ENCODE results near the gene CHAT.

The CHAT gene

DNA sequence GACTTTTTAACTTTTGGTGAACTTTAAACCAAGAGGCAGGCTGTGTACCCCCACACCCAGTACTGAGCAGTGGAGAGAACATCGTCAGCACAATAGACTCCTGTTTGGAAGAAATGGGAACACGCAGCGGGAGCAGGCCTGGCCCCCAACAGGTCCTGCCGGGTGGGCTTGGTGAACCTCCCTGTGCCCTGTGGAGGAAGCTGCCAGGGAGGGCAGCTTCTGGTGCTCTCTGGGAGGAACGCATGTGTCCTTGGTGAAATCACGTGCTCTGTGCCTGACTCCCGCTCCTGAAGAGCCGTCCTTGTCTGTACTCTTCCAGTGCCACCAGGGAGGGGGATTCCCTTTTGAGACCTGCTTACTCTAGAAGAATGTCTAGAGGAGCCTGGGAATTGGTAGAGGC is 31.6 kb downstream of the CHAT start:
- no peak for TF ChIP-seq GLIS3 (CRISPR knock-in tag; IDR thresholded peaks at IDR 0.05)
- TF ChIP-seq, protein P1, sequence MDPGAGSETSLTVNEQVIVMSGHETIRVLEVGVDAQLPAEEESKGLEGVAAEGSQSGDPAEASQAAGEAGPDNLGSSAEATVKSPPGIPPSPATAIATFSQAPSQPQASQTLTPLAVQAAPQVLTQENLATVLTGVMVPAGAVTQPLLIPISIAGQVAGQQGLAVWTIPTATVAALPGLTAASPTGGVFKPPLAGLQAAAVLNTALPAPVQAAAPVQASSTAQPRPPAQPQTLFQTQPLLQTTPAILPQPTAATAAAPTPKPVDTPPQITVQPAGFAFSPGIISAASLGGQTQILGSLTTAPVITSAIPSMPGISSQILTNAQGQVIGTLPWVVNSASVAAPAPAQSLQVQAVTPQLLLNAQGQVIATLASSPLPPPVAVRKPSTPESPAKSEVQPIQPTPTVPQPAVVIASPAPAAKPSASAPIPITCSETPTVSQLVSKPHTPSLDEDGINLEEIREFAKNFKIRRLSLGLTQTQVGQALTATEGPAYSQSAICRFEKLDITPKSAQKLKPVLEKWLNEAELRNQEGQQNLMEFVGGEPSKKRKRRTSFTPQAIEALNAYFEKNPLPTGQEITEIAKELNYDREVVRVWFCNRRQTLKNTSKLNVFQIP (CRISPR knock-in tag; IDR thresholded peaks at IDR 0.05; ENCODE audit: borderline replicate concordance, low read depth): no peak
- no peak for TF ChIP-seq TOX (CRISPR knock-in tag; IDR thresholded peaks at IDR 0.05; ENCODE audit: borderline replicate concordance)
- TF ChIP-seq ISL1 (CRISPR knock-in tag; IDR thresholded peaks at IDR 0.05): no peak
- TF ChIP-seq ZNF565 (CRISPR knock-in tag; conservative IDR thresholded peaks at IDR 0.05; ENCODE audit: low read depth): no peak
- TF ChIP-seq, protein P2, sequence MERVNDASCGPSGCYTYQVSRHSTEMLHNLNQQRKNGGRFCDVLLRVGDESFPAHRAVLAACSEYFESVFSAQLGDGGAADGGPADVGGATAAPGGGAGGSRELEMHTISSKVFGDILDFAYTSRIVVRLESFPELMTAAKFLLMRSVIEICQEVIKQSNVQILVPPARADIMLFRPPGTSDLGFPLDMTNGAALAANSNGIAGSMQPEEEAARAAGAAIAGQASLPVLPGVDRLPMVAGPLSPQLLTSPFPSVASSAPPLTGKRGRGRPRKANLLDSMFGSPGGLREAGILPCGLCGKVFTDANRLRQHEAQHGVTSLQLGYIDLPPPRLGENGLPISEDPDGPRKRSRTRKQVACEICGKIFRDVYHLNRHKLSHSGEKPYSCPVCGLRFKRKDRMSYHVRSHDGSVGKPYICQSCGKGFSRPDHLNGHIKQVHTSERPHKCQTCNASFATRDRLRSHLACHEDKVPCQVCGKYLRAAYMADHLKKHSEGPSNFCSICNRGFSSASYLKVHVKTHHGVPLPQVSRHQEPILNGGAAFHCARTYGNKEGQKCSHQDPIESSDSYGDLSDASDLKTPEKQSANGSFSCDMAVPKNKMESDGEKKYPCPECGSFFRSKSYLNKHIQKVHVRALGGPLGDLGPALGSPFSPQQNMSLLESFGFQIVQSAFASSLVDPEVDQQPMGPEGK (CRISPR knock-in tag; IDR thresholded peaks at IDR 0.05; ENCODE audit: borderline replicate concordance): no peak
- no peak for TF ChIP-seq OSR1 (CRISPR knock-in tag; IDR thresholded peaks at IDR 0.05)
- no peak for TF ChIP-seq ZNF8 (CRISPR knock-in tag; IDR thresholded peaks at IDR 0.05)
- TF ChIP-seq ZFP3 (CRISPR knock-in tag; IDR thresholded peaks at IDR 0.05): no peak
- no peak for TF ChIP-seq CSDC2 (CRISPR knock-in tag; IDR thresholded peaks at IDR 0.05)
- TF ChIP-seq TCF4 (CRISPR knock-in tag; IDR thresholded peaks at IDR 0.05; ENCODE audit: borderline replicate concordance): no peak
- TF ChIP-seq RARB (CRISPR knock-in tag; IDR thresholded peaks at IDR 0.05): no peak
- no peak for TF ChIP-seq ZNF70 (CRISPR knock-in tag; IDR thresholded peaks at IDR 0.05)
- no peak for ATAC-seq

DNA sequence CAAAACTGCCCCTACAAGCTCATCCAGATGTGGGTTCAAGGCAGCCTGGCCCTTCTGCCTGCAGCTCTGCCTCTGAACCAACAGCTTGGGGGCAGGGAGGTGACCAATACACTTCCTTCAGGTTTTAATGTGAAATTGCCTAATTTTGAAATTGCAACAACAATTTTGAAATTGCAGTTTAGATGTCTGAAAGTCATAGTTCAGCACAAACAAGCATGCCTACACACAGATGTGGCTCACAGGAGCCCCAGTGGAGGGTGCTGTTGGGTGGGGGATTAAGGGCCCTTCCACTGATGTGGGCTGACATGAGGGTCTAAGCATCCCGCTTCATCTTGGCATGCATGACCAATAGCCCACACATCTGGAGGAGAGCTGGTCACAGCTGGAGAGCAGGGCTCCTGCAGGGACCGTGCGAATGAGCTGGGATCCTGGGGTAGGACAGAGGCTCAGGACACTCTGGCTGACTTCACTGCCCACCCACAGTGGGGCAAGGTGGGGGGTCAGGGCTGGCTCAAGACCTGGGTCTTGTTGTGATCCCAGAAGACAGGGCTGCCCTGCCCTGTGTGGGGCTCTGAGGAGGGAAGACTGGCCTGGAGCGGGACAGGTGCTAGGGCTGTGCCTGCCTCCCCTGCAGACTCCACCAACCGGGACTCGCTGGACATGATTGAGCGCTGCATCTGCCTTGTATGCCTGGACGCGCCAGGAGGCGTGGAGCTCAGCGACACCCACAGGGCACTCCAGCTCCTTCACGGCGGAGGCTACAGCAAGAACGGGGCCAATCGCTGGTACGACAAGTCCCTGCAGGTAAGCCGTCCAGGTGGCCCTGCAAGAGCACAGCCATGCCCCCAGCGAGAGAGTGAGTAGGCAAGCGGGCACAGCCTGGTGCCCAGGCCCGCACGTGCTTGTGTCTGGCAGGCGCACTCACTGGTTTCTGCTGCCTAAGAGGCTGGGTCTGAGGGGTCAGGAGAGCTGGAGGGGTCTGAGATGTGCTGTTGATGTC is 32.3 kb downstream of the CHAT start:
- no peak for ATAC-seq
- TF ChIP-seq CSDC2 (CRISPR knock-in tag; IDR thresholded peaks at IDR 0.05) (no peak), RARB (CRISPR knock-in tag; IDR thresholded peaks at IDR 0.05) (no peak), ZNF70 (CRISPR knock-in tag; IDR thresholded peaks at IDR 0.05) (no peak), TCF4 (CRISPR knock-in tag; IDR thresholded peaks at IDR 0.05; ENCODE audit: borderline replicate concordance) (no peak), ESRRG (CRISPR knock-in tag; IDR thresholded peaks at IDR 0.05) (no peak), ZFP3 (CRISPR knock-in tag; IDR thresholded peaks at IDR 0.05) (no peak), BACH2 (CRISPR knock-in tag; IDR thresholded peaks at IDR 0.05; ENCODE audit: borderline replicate concordance) (no peak), ZNF565 (CRISPR knock-in tag; conservative IDR thresholded peaks at IDR 0.05; ENCODE audit: low read depth) (no peak), GLIS3 (CRISPR knock-in tag; IDR thresholded peaks at IDR 0.05) (no peak)
- TF ChIP-seq, protein P1 (CRISPR knock-in tag; IDR thresholded peaks at IDR 0.05; ENCODE audit: borderline replicate concordance, low read depth): no peak
- TF ChIP-seq, protein P3, sequence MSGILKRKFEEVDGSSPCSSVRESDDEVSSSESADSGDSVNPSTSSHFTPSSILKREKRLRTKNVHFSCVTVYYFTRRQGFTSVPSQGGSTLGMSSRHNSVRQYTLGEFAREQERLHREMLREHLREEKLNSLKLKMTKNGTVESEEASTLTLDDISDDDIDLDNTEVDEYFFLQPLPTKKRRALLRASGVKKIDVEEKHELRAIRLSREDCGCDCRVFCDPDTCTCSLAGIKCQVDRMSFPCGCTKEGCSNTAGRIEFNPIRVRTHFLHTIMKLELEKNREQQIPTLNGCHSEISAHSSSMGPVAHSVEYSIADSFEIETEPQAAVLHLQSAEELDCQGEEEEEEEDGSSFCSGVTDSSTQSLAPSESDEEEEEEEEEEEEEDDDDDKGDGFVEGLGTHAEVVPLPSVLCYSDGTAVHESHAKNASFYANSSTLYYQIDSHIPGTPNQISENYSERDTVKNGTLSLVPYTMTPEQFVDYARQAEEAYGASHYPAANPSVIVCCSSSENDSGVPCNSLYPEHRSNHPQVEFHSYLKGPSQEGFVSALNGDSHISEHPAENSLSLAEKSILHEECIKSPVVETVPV (CRISPR knock-in tag; IDR thresholded peaks at IDR 0.05): no peak

DNA sequence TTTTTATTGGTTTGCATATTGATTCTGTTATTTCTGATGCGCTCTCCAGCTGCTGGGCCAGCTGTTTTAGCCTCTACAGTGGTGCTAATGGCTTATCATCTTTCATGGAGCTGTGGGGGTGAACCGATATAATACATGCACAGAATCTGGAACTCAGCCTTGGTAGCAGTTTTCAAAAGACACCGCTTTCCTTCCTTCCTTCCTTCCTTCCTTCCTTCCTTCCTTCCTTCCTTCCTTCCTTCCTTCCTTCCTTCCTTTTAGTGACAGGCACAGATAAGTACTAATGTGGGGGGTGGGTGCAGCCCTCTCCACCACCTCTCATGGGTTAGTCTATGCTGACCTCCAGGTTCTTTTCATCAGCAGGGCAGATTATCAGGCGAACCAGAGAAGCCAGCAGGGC is 33.7 kb downstream of the CHAT start:
- no peak for ATAC-seq
- TF ChIP-seq, protein P1 (CRISPR knock-in tag; IDR thresholded peaks at IDR 0.05; ENCODE audit: borderline replicate concordance, low read depth): no peak

Measured in SK-N-SH treated with all-trans-retinoic acid at 6 μM for 48 hours (cell line).